Heart left ventricle (tissue), 16 donors: Measurements from ENCODE around the gene PCGF2. TPM values are rescaled to one million over a fixed set of nuclear protein-coding genes. Genes with fewer than 3 reads are reported as not detected.
A peak's percentile ranks its signal among the peaks of the same experiment; 100 is the strongest.

Source experiments
- ATAC-seq, 4 donors: fragments of 200-7000 bp; cut with Tn5 transposase; one replicate each; pipeline ENCODE4 v1.9.1; 2020 to 2022; ENCODE audit warnings: moderate library complexity in 4 of 4, mild to moderate bottlenecking in 3 of 4, moderate number of reproducible peaks in 1 of 4
- DNase-seq, 5 donors: peaks; one replicate each; pipeline ENCODE4 v3.0.0-alpha.2; 2020
- H3K27ac ChIP-seq, 12 donors: fragments of 200-600 bp; sonication (generic) in 4 of 12; one replicate each; pipeline versions ENCODE4 v1.5.0 to v1.8.0; 2016 to 2022; ENCODE audit warnings: mild to moderate bottlenecking in 2 of 12
- H3K27me3 ChIP-seq, 9 donors: fragments of 200-600 bp; sonication (generic) in 2 of 9; one replicate each; pipeline versions ENCODE4 v1.5.1 to v1.8.0; 2016 to 2022; ENCODE audit warnings: mild to moderate bottlenecking in 3 of 9
- H3K36me3 ChIP-seq, 9 donors: fragments of 200-600 bp; sonication (generic) in 2 of 9; one replicate each; pipeline versions ENCODE4 v1.5.0 to v1.8.0; 2018 to 2022; ENCODE audit warnings: mild to moderate bottlenecking in 2 of 9
- H3K4me1 ChIP-seq, 12 donors: fragments of 200-600 bp; sonication (generic) in 4 of 12; one replicate each; pipeline versions ENCODE4 v1.5.0 to v1.8.0; 2016 to 2022; ENCODE audit warnings: mild to moderate bottlenecking in 3 of 12
- H3K4me3 ChIP-seq, 12 donors: fragments of 200-600 bp; sonication (generic) in 4 of 12; one replicate each; pipeline versions ENCODE4 v1.5.0 to v1.8.0; 2017 to 2022; ENCODE audit warnings: mild to moderate bottlenecking in 9 of 12, moderate library complexity in 4 of 12
- H3K9me3 ChIP-seq, 12 donors: fragments of 200-600 bp; sonication (generic) in 4 of 12; one replicate each; pipeline versions ENCODE4 v1.5.0 to v1.8.0; 2016 to 2022; ENCODE audit warnings: mild to moderate bottlenecking in 1 of 12
- CTCF ChIP-seq, 12 donors: fragments of 200-600 bp; sonication (generic) in 4 of 12; IDR thresholded peaks; one replicate each; pipeline versions ENCODE4 v1.5.0 to v1.8.0; 2018 to 2022; ENCODE audit warnings: antibody characterized with exemption in 12 of 12, mild to moderate bottlenecking in 5 of 12
- POLR2A ChIP-seq, 2 donors: fragments of 450-650 bp; IDR thresholded peaks; one replicate each; pipeline ENCODE4 v1.6.1; 2017; ENCODE audit warnings: antibody characterized with exemption in 2 of 2, mild to moderate bottlenecking in 2 of 2, moderate library complexity in 2 of 2
- WGBS, 4 donors: extraction: QIAGEN DNeasy Blood & Tissue Kit in 2 of 4; methylation state at CpG; one replicate each; pipeline versions ENCODE4 v1.1.5 to v1.1.7; 2013 to 2018; 5-methylcytosine and 5-hydroxymethylcytosine counted together
- intact Hi-C, 10 donors: fragments of 100-400 bp; cut with DNase I; formaldehyde crosslinking; loops; one replicate each; pipeline versions ENCODE4 v1.11.1 to v1.14.2; 2022
- polyA plus RNA-seq, 2 donors: library from polyadenylated mRNA; stranded (reverse); fragments of 200-250 nt; gene quantifications; one replicate each; pipeline ENCODE4 v1.2.3, GENCODE V29; 2013
- total RNA-seq, 9 donors: library from RNA; depleted of rRNA in 2 of 9; stranded (reverse); fragments of >200 nt in 2 of 9; fragmentation: NEBNext Ultra II Directional in 3 of 9; extraction: Animal tissue kit (Norgen Biotek cat#: 25700) in 3 of 9; gene quantifications; one replicate each; pipeline versions ENCODE4 v1.1.0 to v1.2.4, GENCODE V29; 2016 to 2023
- donor health status: ischemic (EF 13 %, LVEDD 7.1; RV severe dilation, severe dysfunction).
- donor health status: healthy with polysubstance abuse.
- donor health status: DM: no; HTN: yes; CAD: no.
- donor health status: DM: no; HTN: no; CAD: no.
- donor health status: ischemic (EF 25% LVEDD 6.9; RV normal size, moderate dysfunction).
- donor health status: ischemic (EF 25% LVEDD 5.7; RV mildly dilated, moderate dysfunction).
- donor health status: healthy.
- donor health status: DM: yes; HTN: yes; CAD: no.
- donor health status: ischemic (EF 35%, LVEDD 5.7; RV mildly dilated, moderate dysfunction).
- donor health status: nonischemic (EF 11% LVEDD 7.7; RV severe dilation, severe dysfunction).
- donor health status: DM: yes; HTN: yes; CAD: no.
- donor health status: PGD.
- donor health status: ischemic (EF 29% LVEDD 5.4; RV normal size, mild dysfunction).
- donor health status: nonischemic (EF 23%, LVEDD 6.1; RV moderate dilation, normal function).

The PCGF2 gene
- total and polyA plus RNA-seq, 11 donors = 3.8 to 33.6 (median 21.9) TPM

DNA sequence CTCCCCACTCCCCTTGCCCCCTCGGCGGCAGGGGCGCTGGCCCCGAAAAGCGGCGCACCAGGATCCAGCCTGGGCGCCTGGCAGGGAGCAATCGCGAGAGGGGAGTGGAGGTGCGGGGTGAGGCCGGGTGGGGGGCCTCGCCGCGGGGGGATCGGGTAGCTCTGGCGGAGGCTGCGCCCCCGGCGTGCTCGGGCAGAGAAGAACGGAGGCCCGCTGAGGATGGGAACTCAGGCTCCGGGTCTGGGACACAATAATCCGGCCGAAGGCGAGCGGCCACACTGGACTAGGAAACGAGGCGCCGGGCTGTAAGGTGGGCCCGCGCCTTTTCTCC, 721 bp upstream of the PCGF2 start:
- H3K27me3 ChIP-seq = peaks cover 0 to 27% (median 0%) of the 10 kb centered on the region in 9 donors
- intact Hi-C loops = loop anchor here in 2 of 10 donors (2.0 kb wide), 2 partner anchors 18 to 46 kb away; partner anchors contain the start of gene CISD3 (in 2 of the 2)
- no peaks in the 10 kb centered on the region for H3K9me3 ChIP-seq
- peaks cover 0 to 4% (median 0%) of the 10 kb centered on the region in 9 donors for H3K36me3 ChIP-seq
- DNase-seq (no peak), ATAC-seq (no peak)
- peak overlapping the region; percentile 87 to 99 (median 96) for H3K27ac ChIP-seq
- TF ChIP-seq CTCF (IDR thresholded peaks at IDR 0.05) = no peak
- TF ChIP-seq POLR2A (IDR thresholded peaks at IDR 0.05) = no peak
- WGBS, 4 donors = 0 to 1% (median 0%) methylated on average over 8 to 32 of the region's 32 CpGs
- peaks cover 0 to 81% (median 49%) of the 10 kb centered on the region in 12 donors for H3K4me1 ChIP-seq
- H3K4me3 ChIP-seq = peak overlapping the region; percentile 43 to 98 (median 93)

DNA sequence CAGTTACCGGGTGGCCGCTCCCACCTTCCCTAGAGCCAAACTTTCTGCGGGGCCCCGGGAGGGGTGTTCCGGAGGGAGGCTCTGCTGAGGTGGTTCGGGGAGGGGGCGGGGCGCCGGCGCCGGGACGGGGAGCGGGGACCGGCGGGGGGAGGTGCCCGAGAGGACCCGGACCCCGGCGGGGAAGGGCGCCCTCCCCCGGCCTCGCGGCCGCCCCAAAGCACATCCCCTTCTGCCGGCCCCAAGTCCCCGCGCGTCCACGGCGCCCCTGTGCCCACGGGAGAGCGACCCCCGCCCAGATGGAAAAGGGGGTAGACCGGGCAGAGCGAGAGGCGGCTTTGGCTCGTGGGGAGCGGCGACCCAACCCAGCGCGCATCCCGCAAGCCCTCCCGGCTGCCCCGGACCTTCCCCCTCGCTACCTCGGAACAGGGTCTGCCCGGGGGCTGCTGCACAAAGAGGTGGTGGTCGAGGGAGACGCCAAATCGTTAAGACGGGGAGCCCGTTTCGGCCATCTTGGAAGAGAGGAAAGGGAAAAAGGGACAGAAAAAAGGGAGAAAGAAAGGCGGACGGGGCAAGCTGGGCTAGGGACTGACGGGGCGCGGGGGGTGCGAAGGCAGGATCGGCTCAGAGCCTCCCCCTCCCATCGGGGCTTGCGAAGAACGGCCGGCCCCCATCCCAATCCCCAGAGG, 530 bp downstream of the PCGF2 start:
- TF ChIP-seq CTCF (IDR thresholded peaks at IDR 0.05) (peak in 6 of 12 donors; percentile 8 to 47 (median 24)), POLR2A (IDR thresholded peaks at IDR 0.05) (no peak)
- 1% methylated on average over 32 to 64 of the region's 64 CpGs for WGBS, 4 donors
- no peaks in the 10 kb centered on the region for H3K36me3 ChIP-seq
- DNase-seq (peak; percentile 69 to 77 (median 74)), ATAC-seq (peak in 1 of 4 donors; percentile 1)
- peaks cover 0 to 27% (median 0%) of the 10 kb centered on the region in 9 donors for H3K27me3 ChIP-seq
- intact Hi-C loops = loop anchor here in 2 of 10 donors (2.0 kb wide), 2 partner anchors 17 to 45 kb away; partner anchors contain the start of gene CISD3 (in 2 of the 2)
- peak overlapping the region; percentile 82 to 99 (median 94) for H3K27ac ChIP-seq
- peaks cover 4 to 85% (median 52%) of the 10 kb centered on the region in 12 donors for H3K4me1 ChIP-seq
- no peaks in the 10 kb centered on the region for H3K9me3 ChIP-seq
- H3K4me3 ChIP-seq = peak overlapping the region; percentile 43 to 98 (median 93)

DNA sequence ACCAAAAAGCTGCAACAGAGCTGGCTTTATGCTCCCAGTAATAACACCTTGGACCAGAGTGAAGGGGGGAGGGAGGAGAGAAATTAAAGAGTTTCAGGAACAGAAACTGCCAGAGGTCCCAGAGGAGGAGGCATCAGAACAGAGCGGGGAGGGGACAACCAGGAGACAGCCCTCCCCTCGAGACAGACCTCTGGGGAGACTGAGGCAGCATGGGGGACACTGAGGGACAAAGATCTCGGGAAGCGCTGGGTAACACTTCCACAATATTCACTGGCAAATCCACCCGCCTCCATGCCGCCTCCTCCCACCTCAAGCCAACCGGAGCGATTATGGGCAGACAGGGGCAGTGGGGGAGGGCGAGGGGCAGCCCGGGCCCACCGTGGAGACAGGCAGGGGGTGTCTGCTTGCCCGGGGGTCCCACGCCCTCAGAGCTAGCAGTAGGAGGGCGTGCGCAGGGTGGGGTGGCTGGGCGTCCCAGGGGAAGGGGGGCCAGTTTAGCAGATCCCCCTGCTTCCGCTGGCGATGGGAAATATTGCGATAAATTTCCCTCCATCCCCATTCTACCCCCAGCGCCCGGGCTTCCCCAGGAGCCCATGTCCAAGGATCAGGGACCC, 1.2 kb downstream of the PCGF2 start:
- WGBS, 4 donors = 9 to 22% (median 15%) methylated on average over 13 to 21 of the region's 21 CpGs
- Histone ChIP-seq H3K9me3 (no peaks in the 10 kb centered on the region), H3K36me3 (no peaks in the 10 kb centered on the region), H3K4me3 (peak overlapping the region; percentile 43 to 98 (median 93)), H3K27ac (peak overlapping the region; percentile 82 to 99 (median 94)), H3K4me1 (peaks cover 5 to 89% (median 59%) of the 10 kb centered on the region in 12 donors), H3K27me3 (peaks cover 0 to 27% (median 0%) of the 10 kb centered on the region in 9 donors)
- intact Hi-C loops = no loop called here
- TF ChIP-seq CTCF (IDR thresholded peaks at IDR 0.05) = no peak
- TF ChIP-seq POLR2A (IDR thresholded peaks at IDR 0.05) = no peak
- no peak for ATAC-seq
- DNase-seq = peak in 1 of 5 donors; percentile 61
